Esophagus muscularis mucosa (tissue), 4 donors: ENCODE data around the gene TBX15. TPM values are rescaled to one million over a fixed set of nuclear protein-coding genes. Genes with fewer than 3 reads are reported as not detected.

Source experiments
- DNase-seq: peaks from one replicate; pipeline ENCODE4 v3.0.0-alpha.2; 2017; ENCODE audit errors: extremely low spot score
- H3K27ac ChIP-seq, 4 donors: fragments of 200-600 bp; sonication (generic); replicated peaks in 1 of 4; 1 replicate in 3 of 4; 2 replicates in 1 of 4; pipeline ENCODE4 v1.5.1; 2016 to 2019; ENCODE audit warnings: mild to moderate bottlenecking in 1 of 4
- H3K27me3 ChIP-seq, 4 donors: fragments of 200-600 bp; sonication (generic); one replicate each; pipeline versions ENCODE4 v1.5.1 to v1.6.0; 2016 to 2019
- H3K36me3 ChIP-seq, 4 donors: fragments of 200-600 bp; sonication (generic); one replicate each; pipeline ENCODE4 v1.5.1; 2016 to 2019
- H3K4me1 ChIP-seq, 4 donors: fragments of 200-600 bp; sonication (generic); one replicate each; pipeline ENCODE4 v1.5.1; 2016 to 2019
- H3K4me3 ChIP-seq, 4 donors: fragments of 200-600 bp; sonication (generic); 1 replicate in 2 of 4; 2 replicates in 2 of 4; pipeline ENCODE4 v1.5.1; 2016 to 2019; ENCODE audit warnings: mild to moderate bottlenecking in 4 of 4, moderate library complexity in 1 of 4
- H3K9me3 ChIP-seq, 4 donors: fragments of 200-600 bp; sonication (generic); 1 replicate in 3 of 4; 2 replicates in 1 of 4; pipeline ENCODE4 v1.5.1; 2016 to 2019
- CTCF ChIP-seq, 3 experiments: fragments of 200-600 bp in 2 of 3; fragments of 450-650 bp in 1 of 3; sonication (generic) in 2 of 3; IDR thresholded peaks; one replicate each; pipeline ENCODE4 v1.5.1; 2017 to 2019; ENCODE audit warnings: antibody characterized with exemption in 3 of 3, mild to moderate bottlenecking in 2 of 3, moderate library complexity in 1 of 3
- EP300 ChIP-seq: sonication (generic); formaldehyde crosslinking; IDR thresholded peaks from one replicate; pipeline ENCODE4 v1.6.1; 2017; ENCODE audit warnings: antibody characterized with exemption
- POLR2A ChIP-seq: fragments of 450-650 bp; IDR thresholded peaks from one replicate; pipeline ENCODE4 v1.6.1; 2017; ENCODE audit warnings: antibody characterized with exemption, moderate library complexity, mild to moderate bottlenecking, low read depth
- POLR2AphosphoS5 ChIP-seq, 2 donors: sonication (generic); formaldehyde crosslinking; IDR thresholded peaks; one replicate each; pipeline ENCODE4 v1.6.1; 2017; ENCODE audit warnings: antibody characterized with exemption in 2 of 2
- WGBS: methylation state at CpG from one replicate; pipeline ENCODE4 v1.1.5; 2018; 5-methylcytosine and 5-hydroxymethylcytosine counted together
- intact Hi-C: fragments of 100-400 bp; cut with DNase I; formaldehyde crosslinking; loops from one replicate; pipeline ENCODE4 v1.15.1; 2023
- total RNA-seq, 4 donors: library from RNA; depleted of rRNA; stranded (reverse); fragments of >200 nt; gene quantifications; one replicate each; pipeline versions ENCODE4 v1.1.0 to v1.2.1, GENCODE V29; 2016

TBX15 gene
- total RNA-seq, 4 donors from 2014 or later = 0.42 to 1.2 (median 0.79) TPM

GRCh38 chr1:118911571-118911970 is 76.6 kb downstream of the TBX15 start:
- Histone ChIP-seq H3K27ac (no peak overlapping the region), H3K36me3 (no peaks in the 10 kb centered on the region), H3K27me3 (no peaks in the 10 kb centered on the region), H3K4me1 (no peaks in the 10 kb centered on the region), H3K4me3 (no peak overlapping the region), H3K9me3 (no peaks in the 10 kb centered on the region)
- intact Hi-C loops = no loop called here
- no peak for TF ChIP-seq EP300
- WGBS = 66% methylated on average over 2 of the region's 2 CpGs
- DNase-seq = no peak

- Histone ChIP-seq H3K27me3 (no peaks in the 10 kb centered on the region), H3K9me3 (no peaks in the 10 kb centered on the region), H3K4me1 (no peaks in the 10 kb centered on the region), H3K4me3 (no peak overlapping the region), H3K27ac (no peak overlapping the region), H3K36me3 (no peaks in the 10 kb centered on the region)
- TF ChIP-seq CTCF (IDR thresholded peaks at IDR 0.05) (no peak), POLR2A (no peak), POLR2AphosphoS5 (IDR thresholded peaks at IDR 0.05) (no peak), EP300 (no peak)
- intact Hi-C loops = no loop called here
- peak; percentile 79 for DNase-seq
These were observed 80.7 kb downstream of the TBX15 start for GRCh38 chr1:118907466-118907865.

- no peak overlapping the region for H3K4me3 ChIP-seq
- H3K4me1 ChIP-seq = no peaks in the 10 kb centered on the region
- intact Hi-C loops = no loop called here
- TF ChIP-seq POLR2AphosphoS5 (IDR thresholded peaks at IDR 0.05) (no peak), CTCF (IDR thresholded peaks at IDR 0.05) (no peak), POLR2A (no peak), EP300 (no peak)
- no peak overlapping the region for H3K27ac ChIP-seq
- 83% methylated on average over 1 of the region's 1 CpG for WGBS
- DNase-seq = no peak
- H3K9me3 ChIP-seq = no peaks in the 10 kb centered on the region
- no peaks in the 10 kb centered on the region for H3K36me3 ChIP-seq
- no peaks in the 10 kb centered on the region for H3K27me3 ChIP-seq
These were observed 82.5 kb downstream of the TBX15 start for GRCh38 chr1:118905671-118906070.

- Histone ChIP-seq H3K4me1 (no peaks in the 10 kb centered on the region), H3K36me3 (no peaks in the 10 kb centered on the region), H3K4me3 (no peak overlapping the region), H3K9me3 (no peaks in the 10 kb centered on the region), H3K27me3 (no peaks in the 10 kb centered on the region), H3K27ac (no peak overlapping the region)
- TF ChIP-seq CTCF (IDR thresholded peaks at IDR 0.05) (no peak), POLR2AphosphoS5 (IDR thresholded peaks at IDR 0.05) (no peak), EP300 (no peak), POLR2A (no peak)
- intact Hi-C loops = no loop called here
- DNase-seq = no peak
- WGBS = 54% methylated on average over 6 of the region's 6 CpGs
These were observed 82.9 kb downstream of the TBX15 start for GRCh38 chr1:118905196-118905595.

GRCh38 chr1:118902711-118903191 is 85.4 kb downstream of the TBX15 start:
- intact Hi-C loops = no loop called here
- WGBS = 61% methylated on average over 6 of the region's 6 CpGs
- Histone ChIP-seq H3K36me3 (no peaks in the 10 kb centered on the region), H3K27ac (no peak overlapping the region), H3K4me3 (no peak overlapping the region), H3K4me1 (no peaks in the 10 kb centered on the region), H3K27me3 (no peaks in the 10 kb centered on the region), H3K9me3 (no peaks in the 10 kb centered on the region)
- peak; percentile 62 for DNase-seq
- TF ChIP-seq POLR2A = no peak
- no peak for TF ChIP-seq POLR2AphosphoS5 (IDR thresholded peaks at IDR 0.05)
- no peak for TF ChIP-seq CTCF (IDR thresholded peaks at IDR 0.05)
- TF ChIP-seq EP300 = no peak
